NCI-H2029 (cell line): ENCODE results near the gene LRMDA.
"Not testable (repeated sequence)": the region's sequence is repeated elsewhere in the genome, so short reads cannot be mapped to it uniquely, and the experiment has no call there.

Experiments
- DNase-seq: peaks from one replicate; lab custom pipeline; 2025; lab: John Stamatoyannopoulos, UW

LRMDA gene

GRCh38 chr10:76125900-76126299 is 694.5 kb downstream of the LRMDA start:
- no peak for DNase-seq

DNA sequence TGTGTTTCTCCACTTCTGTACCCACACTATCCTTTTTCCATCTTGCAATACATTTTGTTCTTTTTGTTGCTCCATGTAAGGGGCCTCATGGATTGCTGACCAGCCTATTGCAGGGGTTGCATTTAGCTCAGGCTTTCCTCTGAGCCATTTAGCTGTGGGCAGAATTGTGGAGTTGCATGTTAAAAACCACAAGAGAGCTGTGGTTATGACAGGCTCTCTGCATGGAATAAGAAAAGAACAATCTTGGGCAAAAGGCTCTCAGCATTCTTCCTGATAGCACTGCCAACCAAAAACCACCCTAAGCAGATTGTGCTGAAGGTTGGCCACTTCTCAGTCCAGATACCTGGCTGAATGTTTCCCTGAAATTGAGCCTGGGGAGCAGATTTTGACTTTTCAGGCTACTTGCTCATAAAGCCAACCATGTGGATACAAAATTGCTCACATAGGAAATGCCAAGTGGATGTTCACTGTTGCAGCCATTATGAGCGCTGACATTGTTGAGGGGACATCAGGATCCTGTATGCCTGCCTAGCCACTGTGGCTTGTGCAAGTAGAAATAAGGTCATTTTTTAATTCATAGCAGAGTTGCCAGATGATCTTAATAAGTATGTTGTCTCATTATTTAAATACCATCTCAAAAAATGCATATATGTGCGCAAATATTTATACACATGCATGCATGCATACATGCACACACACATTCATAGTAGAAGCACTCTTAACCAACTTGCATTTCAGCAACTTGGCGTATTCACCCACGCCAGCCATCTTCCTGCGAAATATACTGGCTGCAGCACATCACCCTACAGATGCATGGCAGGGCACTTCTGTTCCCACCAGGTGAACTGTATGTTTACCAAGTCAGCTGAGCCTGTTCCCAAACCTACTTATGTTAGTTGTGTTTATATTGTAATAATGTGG is 695.4 kb downstream of the LRMDA start:
- DNase-seq: no peak

- DNase-seq: no peak
Measured at GRCh38 chr10:76127984-76128589, 696.7 kb downstream of the LRMDA start.

DNA sequence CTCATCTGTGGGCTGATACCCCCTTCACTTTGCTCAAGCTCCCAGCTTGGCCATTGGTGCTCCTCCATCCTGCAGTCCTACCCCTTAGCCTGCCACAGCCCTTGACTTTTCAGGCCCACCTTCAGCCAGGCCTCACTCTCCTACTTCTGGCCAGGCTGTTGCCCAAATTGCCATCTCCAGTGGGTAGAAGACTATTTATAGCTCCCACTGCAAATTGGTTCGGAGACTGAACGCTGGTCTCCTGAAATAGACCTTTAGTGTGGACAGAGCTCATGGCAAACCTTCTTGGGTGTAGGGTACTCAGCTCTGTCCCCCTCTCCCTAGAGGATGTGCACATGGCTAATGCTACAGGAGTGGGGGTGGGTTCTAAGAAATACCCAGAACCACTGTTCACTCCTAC is 697.8 kb downstream of the LRMDA start:
- no peak for DNase-seq

DNA sequence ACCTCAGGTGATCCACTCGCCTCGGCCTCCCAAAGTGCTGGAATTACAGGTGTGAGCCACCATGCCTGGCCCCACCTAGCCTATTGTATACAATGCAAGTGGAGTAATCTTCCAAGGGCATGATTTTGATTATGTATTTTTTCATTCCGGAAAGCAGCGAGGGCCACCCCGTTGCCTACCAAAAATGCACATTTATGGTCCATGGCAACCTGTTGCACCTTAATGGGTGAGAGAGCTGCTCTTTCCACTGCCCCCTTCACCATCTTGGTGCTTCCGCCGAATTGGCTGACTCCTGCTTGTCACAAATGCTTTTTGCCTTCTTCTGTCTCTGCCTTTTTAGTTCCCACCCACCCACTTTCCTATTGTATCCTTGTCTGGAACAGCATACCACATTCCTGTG is 699.5 kb downstream of the LRMDA start:
- DNase-seq: no peak

GRCh38 chr10:76133597-76134255 is 702.3 kb downstream of the LRMDA start:
- no peak for DNase-seq

DNA sequence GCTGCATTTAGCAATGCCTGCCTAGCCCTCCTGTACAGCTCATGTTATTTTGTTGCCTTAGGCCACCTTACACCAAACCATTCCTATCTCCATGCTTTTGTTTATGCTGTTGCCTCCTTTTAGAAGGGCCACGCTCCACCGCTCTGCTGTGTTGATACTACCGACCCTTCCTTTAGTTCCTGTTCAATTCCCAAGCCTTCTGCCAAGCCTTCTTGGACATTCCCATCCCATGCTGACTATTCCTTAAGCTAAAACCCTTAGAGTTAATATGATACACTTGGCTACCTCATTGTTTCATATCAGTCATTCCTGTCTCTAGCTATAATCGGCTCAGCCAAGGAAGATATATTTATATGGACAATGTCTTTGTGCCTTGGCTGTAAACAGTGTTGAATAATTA is 705.5 kb downstream of the LRMDA start:
- DNase-seq: no peak

GRCh38 chr10:76138286-76138685 is 706.9 kb downstream of the LRMDA start:
- no peak for DNase-seq

GRCh38 chr10:76138906-76139305 is 707.5 kb downstream of the LRMDA start:
- DNase-seq: no peak

DNA sequence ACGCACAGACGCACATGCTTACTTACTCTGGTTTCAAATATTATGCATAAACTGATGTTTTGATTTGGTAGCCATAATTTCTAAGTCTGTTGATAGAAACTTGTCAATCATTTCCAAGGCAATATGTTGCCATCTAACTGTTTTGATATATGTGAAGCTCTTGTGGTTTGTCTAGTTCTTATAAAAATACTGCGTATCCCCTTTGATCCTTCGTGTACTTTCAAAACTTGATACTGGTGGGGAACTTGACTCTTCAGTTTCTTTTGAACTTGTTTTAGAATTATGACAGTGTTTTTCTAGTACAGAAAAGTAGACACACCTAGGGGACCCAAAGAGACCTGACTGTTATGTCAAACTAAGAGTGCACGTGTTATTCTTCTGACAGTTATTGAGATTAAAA is 708.0 kb downstream of the LRMDA start:
- DNase-seq: no peak

DNA sequence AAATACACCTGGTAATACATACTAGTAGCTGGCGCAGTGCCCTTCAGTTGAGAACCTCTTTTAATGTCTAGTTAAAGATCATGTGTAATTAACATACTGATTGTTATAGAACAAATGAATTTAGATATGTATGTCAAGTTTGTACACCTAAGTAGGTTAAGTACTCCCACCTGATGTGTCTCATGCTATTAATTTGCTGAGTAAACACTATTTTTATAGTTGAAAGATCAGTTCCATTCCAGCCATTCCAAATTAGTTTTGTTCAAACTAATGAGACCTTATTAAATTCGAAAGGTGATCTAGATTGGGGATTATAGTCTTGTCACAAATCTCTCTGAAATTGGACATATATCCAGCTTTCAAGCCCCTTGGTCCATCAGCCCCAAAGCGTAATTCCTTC is 710.0 kb downstream of the LRMDA start:
- DNase-seq: no peak

DNA sequence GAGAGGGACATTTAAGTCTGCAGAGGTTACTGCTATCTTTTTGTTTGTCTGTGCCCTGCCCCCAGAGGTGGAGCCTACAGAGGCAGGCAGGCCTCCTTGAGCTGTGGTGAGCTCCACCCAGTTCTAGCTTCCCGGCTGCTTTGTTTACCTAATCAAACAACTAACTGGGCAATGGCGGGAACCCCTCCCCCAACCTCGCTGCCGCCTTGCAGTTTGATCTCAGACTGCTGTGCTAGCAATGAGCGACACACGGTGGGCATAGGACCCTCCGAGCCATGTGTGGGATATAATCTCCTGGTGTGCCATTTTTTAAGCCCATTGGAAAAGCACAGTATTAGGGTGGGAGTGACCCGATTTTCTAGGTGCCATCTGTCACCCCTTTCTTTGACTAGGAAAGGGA is 716.8 kb downstream of the LRMDA start:
- not testable (repeated sequence) for DNase-seq

DNA sequence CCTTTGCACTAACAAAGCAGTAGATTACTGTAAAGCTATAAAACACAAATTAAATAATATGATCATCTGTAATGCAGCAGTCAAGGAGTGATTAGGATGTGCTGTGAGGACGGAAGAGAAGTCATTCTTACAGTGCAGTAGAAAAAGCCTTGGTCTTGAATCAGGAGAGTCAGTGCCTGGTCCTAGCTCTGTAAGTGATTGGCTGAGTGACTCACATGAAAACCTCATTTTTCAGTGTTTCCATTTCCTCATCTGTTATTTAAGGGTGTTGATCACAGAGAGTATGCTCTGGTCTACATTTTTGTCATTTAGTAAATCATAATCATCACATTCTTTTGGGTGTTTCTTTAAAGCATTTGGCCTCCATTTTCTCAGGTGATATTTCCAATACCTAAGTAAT is 717.8 kb downstream of the LRMDA start:
- no peak for DNase-seq

DNA sequence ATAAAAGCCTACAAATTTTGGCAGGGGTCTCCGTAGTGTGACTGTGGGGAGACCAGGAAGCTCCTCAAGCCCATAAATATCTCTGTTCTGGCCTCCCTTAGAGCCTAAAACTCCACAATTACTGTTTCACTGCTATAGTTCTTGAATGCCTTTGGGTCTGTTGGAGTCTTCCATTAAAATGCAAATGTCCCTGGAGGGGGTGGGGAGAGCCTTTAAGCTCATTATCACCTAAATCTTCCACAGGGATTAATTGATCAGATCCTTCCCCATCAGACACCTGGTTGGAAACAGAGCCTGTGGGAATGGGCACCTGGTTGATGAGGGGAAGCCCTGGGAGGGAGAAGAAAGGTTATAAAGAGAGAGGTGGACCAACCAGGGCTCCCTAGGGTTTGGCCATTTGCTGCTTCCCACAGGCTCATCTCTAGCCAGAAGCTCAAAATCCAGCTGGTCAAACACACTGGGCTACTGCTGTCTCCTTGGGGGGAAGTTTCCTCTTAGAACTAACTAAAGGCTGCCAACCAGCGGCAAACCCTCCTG is 718.2 kb downstream of the LRMDA start:
- no peak for DNase-seq

DNA sequence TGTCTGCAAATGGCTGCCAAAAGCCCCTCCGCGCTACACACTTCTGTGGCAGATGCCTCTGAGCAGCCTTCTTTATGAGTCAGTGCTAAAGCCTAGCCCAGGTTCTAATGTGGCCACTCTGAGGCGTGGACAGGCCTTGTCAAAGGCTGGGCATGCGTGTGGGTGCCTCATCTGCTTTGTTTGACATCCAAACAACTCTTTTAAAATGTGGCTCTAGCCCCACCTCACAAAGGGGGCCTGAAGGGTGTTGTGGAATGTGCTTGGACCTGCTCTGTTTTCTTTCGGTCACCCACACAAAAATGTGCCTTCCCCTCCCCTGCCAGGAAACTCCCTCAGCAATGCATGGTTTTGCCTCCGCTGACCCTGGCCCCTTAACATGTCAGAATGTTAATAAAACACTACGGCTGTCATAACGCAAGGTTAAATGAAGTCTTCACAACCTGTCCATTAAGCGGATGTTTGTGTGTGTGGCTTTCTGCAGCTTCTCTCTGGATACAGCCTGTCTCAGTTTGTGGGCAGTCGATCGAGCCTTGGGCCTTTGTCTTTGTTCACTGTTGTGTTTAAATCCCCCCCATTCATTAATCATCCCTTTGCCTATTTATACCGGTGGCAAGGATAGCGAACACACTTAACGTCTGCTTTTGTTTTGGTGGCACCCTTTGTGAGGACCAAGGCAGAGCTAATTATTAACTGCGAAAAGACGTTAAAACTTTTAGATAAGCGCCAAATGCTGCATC is 718.9 kb downstream of the LRMDA start:
- DNase-seq: no peak

DNA sequence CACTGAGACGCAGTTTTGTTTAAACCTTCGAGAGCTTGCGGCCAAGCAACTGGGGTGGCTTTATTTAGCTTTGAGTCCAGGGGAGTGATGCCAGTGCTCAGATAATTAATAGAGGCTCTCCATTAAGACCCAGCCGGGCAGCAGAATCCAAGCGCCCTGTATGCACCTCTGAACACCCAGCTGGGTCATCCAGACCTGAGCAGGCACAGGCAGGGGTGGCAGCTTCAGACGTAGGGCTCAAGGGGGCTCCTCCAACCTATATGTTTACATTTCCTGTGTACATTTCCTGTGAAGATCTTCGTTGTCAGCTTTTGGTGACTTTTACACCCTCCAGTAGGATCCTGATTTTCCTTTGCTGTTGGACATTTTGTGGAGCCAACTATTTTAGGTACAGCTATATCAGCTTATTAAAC is 719.5 kb downstream of the LRMDA start:
- DNase-seq: no peak

GRCh38 chr10:76152186-76152585 is 720.8 kb downstream of the LRMDA start:
- DNase-seq: no peak

DNA sequence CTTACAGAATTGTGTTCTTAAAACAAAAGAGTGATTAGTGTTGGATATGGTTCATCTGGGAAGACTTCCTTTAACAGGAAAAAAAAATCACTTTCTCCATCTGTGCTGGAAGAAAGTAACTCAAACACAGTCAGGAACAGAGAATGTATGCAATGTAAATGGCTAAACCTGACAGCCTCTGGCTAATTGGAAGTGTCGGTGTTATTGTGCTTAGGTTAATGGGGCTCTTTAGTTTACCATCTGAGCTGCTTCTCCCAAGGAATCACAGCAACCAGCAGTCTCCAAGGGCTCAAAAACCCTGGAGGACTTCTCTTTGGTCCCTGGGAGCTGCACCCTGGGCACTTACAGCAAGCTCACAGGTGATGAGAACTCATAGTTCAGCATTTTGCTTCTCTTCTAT is 724.5 kb downstream of the LRMDA start:
- no peak for DNase-seq

- no peak for DNase-seq
Measured at GRCh38 chr10:76160446-76161300, 729.2 kb downstream of the LRMDA start.

DNA sequence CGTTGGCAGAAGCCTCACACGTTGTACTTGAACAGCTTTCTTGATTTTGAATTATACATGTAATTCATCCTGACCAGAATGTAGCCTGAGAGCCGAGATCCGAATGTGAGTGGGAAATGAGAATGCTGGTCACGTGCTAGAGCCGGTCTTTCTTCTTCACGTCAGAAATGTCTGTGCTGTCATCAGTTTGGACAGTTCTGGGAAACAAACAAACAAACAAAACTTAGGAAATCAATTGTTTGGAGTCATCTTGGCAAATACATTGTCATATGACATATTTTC is 729.8 kb downstream of the LRMDA start:
- DNase-seq: no peak

- no peak for DNase-seq
Measured at GRCh38 chr10:76168437-76168836, 737.0 kb downstream of the LRMDA start.
